ENCODE measurements around the gene DHCR24.
"Not testable (repeated sequence)": the region's sequence is repeated elsewhere in the genome, so short reads cannot be mapped to it uniquely, and the experiment has no call there.

Gene DHCR24, protein sequence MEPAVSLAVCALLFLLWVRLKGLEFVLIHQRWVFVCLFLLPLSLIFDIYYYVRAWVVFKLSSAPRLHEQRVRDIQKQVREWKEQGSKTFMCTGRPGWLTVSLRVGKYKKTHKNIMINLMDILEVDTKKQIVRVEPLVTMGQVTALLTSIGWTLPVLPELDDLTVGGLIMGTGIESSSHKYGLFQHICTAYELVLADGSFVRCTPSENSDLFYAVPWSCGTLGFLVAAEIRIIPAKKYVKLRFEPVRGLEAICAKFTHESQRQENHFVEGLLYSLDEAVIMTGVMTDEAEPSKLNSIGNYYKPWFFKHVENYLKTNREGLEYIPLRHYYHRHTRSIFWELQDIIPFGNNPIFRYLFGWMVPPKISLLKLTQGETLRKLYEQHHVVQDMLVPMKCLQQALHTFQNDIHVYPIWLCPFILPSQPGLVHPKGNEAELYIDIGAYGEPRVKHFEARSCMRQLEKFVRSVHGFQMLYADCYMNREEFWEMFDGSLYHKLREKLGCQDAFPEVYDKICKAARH

DNA sequence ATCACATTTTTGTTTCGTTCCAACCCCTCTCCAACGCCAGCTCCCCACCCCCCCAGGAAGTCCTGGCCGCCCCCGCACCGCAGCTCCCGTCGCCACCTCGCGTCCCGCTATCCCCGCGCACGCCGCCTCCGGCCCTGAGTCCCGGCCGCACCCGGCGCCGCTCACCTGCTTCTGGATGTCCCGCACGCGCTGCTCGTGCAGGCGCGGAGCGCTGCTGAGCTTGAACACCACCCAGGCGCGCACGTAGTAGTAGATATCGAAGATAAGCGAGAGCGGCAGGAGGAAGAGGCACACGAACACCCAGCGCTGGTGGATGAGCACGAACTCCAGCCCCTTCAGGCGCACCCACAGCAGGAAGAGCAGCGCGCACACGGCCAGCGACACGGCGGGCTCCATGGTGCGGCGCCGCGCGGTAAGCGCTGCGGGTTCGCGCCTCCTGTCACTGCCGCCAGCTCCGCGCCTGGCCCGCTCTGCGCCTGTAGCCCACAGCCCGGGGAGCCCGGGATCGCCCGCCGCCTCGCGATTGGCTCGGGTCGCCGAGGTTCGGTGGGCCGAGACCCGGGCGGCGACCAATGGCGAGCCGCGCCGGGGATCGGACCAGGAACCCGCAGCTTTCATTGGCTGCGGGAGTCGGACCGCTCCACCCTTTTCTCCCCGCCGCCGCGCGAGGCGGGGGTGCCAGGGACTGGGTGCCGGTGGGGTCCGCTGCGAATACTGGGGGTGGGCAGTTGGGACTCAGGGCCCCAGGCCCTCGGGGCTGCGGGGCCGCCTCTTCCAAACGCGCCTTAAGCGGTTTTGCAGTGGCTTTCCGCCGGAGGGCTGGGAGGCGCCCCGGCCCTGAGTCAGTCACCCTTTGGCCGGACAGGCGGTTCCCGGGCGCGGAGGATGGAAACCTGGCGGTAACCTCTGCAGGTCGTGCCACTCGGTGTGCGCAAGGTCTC lies at the start of gene DHCR24:
Gene DHCR24 (minus strand): TSS at position 472 of the 941 bp plus-strand sequence. CDS start 76 bp downstream, at position 396.
- peak; percentile 81 to 96 for DNase-seq

- DNase-seq, result no peak
These were observed 49.8 kb upstream of the DHCR24 start for GRCh38 chr1:54936791-54937190.

DNA sequence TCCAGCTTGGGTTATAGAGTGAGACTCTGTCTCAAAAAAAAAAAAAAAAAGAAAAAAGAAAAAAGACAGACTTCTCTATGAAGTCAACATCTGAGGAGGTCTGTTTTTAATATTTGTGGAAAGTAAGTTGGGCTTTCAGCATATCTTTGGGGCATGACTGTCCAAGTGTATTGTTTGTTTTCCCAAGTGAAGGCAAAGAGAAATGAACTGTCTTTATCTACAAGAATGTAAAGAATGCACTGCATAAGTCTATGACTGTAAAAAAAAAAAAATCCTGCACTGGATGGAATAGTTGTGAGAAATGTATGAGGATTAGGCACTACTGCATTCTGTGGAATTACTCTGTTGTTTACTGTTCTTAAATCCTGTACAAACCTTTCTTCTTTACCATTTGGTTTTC lies 47.9 kb upstream of the DHCR24 start:
- no peak for DNase-seq

- DNase-seq, result not testable (repeated sequence)
These were observed 47.1 kb upstream of the DHCR24 start for GRCh38 chr1:54934081-54934480.

DNA sequence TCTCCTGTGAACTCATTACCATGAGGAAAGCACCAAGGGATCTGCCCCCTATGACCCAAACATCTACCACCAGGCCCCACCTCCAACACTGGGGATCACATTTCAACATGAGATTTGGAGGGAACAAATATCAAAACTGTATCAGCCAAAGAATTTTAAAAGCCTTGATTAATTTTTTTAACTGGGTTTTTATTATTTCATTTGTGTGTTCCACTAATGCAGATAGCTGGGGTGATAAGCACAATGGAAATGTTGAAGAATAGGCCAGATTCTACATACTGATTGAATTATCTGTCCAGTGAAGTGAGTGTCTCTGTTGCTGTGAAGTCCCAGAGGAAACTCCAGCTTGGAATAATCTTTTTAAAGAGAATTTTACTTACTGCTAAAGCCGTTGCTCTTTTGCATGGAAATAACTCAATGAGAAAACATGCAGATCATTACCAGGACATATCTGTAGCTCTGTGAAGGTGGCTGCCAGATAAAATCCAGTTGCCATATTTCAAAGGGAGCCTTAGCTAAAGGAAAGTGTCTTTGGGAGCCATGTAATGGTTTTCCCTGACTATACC lies 44.4 kb upstream of the DHCR24 start:
- DNase-seq, result no peak

DNA sequence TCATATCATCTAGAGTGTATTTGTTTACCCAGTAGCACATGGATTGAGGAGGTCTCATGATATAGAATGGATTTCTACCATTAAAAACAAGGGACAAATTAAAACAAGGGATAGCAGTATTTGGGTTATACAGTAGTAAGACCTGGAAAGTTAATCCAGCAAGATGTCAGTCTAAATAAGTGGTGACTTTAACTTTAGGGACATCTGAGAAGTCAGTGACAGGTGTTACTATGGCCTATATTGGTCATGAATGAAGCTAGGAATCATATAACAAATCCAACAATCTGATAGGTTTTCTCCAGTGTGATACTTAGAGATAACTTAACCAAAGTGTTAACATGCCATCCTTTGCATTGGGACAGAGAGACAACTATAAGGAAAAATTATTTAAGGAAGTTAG lies 42.7 kb upstream of the DHCR24 start:
- no peak for DNase-seq

DNA sequence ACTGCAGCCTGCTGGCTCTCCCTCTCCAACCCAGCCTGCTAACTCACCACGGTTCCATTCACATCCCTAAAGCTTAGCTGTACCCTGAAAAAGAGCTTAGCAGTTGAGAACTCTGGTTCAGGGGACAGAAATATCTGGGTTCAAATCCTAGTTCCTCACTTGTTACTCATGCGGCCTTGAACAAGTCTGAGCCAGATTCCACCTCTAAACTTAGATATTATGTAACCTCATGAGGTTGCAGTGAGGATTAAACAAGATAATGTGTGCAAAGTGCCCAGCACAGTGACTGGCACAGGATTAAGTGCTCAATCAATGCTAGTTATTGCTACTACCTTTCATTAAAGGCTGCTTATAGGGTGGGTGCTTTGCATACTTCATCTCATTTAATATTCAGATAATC lies 41.3 kb upstream of the DHCR24 start:
- DNase-seq, result no peak

DNA sequence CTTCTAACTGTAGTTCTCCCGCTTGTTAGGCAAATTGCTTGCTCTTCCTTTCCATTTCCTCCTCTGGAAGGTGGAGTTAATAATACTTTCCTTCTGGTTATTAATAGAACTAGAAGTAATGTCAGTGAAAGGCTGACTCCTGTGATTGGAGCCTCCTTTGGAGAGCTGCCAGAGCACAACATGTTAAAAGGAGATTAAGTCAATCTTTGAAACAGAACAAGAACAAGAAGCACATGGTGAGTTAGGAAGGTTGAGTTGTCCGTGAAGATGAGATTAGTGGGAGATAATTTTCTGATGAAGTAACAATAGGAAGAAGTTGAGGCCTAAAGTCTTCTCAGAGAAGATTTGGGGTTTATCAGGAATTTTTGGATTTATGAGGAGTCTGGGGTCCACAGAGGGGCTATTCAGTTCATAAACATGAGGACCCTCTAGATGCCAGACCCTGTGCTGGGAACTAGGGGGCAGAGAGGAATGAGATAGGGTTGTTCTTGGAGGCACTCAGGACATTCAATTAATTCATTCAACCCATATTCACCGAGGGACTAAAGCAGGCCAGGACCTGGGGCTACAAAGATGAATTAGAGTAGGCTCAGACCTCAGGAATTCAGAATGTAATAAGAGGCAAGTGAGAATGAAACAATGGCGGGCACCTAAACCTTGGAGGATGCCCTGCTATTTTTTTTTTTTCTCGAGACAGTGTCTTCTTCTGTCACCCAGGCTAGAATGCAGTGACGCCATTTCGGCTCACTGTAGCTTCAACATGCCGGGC lies 40.7 kb upstream of the DHCR24 start:
- DNase-seq, result peak in 1 of 2 experiments; percentile 13

DNA sequence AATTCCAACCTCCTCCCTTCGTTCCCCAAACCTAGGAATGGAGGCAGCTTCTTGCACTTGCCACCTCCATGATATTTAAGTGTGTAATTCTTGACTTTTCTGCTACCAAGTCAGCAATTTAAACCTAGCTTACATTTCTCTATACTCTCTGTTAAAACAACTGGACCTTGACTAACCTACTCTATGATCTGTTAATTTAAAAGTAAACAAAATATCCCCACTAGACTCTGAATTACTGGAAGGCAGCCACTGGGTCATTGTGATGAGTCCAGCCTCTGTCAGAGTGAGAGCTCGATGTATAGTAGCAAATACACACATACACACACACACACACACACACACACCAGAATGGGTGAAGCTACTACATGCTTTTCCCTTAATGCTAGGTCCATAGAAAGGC lies 40.0 kb upstream of the DHCR24 start:
- no peak for DNase-seq

DNA sequence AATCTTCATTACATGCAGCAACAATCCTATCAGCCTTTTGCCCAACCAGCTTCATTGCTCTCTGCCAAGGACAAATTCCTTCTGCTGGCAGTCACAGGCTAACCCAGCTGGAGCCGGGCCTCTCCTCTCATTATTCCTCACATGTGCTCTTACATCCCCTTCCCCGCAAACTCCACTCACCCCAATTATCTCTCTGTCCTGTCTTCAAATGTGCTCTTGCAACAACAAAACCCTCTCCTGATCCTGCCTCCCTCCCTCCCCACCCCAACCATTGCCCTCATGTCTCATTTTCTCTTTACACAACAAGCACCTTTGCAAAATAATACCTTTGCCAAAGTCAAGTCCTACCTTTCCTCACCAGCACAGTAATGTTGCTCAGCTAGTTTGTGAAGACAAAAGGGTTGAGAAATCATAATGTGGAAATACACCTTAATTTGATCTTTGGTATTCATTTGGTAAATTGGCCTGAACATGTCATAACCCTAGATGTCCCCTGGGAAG lies 36.0 kb upstream of the DHCR24 start:
- DNase-seq, result no peak

DNA sequence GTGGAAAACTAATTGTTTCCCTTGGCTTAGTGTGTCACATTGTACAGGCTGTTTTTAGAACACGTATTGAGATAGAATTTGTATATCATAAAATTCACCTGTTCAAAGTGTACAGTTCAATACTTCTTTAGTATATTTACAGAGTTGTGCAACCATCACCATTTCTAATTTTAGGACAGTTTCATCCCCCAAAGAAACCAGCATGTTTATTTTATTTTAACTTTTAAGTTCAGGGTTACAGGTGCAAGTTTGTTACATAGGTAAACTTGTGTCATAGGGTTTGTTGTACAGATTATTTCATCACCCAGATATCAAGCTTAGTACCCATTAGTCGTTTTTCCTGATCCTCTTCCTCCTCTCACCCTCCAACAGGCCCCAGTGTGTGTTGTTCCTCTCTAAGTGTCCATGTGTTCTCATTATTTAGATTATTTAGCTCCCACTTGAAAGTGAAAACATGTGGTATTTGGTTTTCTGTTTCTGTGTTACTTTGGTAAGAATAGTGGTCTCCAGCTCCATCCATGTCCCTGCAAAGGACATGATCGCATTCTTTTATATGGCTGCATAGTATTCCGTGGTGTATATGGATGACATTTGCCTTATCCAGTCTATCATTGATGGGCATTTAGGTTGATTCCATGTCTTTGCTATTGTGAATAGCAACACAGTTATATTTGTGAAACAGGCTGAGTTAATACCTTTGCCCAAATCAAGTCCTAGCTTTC lies 35.2 kb upstream of the DHCR24 start:
- no peak for DNase-seq

GRCh38 chr1:54919367-54920359 lies 32.7 kb upstream of the DHCR24 start:
- no peak for DNase-seq

DNA sequence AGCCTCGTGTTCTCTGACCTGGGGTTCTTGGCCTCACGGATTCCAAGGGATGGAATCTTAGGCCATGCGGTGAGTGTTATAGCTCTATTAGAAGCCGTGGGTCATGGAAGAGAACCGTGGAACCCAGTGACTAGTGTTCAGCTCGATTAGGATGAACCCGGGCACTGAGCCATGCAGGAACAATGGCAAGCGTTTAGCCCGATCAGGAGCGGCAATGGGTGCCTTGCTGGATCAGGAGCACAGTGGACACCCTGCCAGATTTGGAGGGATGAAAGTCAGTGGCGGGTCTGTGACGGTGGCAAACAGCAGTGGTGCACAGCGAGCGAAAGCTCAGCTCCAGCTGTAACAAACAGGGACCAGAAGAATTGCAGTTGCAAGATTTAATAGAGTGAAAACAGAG lies 24.1 kb upstream of the DHCR24 start:
- DNase-seq, result not testable (repeated sequence)

GRCh38 chr1:54906586-54906985 lies 19.6 kb upstream of the DHCR24 start:
- no peak for DNase-seq

GRCh38 chr1:54904476-54905048 lies 17.6 kb upstream of the DHCR24 start:
- no peak for DNase-seq

GRCh38 chr1:54894271-54894670 lies 7.3 kb upstream of the DHCR24 start:
- DNase-seq, result no peak

GRCh38 chr1:54892586-54892985 lies 5.6 kb upstream of the DHCR24 start:
- no peak for DNase-seq

- DNase-seq, result no peak
These were observed 2.2 kb upstream of the DHCR24 start for GRCh38 chr1:54889132-54889725.

- no peak for DNase-seq
These were observed 1.2 kb upstream of the DHCR24 start for GRCh38 chr1:54888080-54888733.
